Measurements from ENCODE around the gene OR2B2.
"Not testable (repeated sequence)": the region's sequence is repeated elsewhere in the genome, so short reads cannot be mapped to it uniquely, and the experiment has no call there.

The OR2B2 gene

GRCh38 chr6:27951040-27951439, 38.8 kb upstream of the OR2B2 start:
- TF ChIP-seq, protein P1, sequence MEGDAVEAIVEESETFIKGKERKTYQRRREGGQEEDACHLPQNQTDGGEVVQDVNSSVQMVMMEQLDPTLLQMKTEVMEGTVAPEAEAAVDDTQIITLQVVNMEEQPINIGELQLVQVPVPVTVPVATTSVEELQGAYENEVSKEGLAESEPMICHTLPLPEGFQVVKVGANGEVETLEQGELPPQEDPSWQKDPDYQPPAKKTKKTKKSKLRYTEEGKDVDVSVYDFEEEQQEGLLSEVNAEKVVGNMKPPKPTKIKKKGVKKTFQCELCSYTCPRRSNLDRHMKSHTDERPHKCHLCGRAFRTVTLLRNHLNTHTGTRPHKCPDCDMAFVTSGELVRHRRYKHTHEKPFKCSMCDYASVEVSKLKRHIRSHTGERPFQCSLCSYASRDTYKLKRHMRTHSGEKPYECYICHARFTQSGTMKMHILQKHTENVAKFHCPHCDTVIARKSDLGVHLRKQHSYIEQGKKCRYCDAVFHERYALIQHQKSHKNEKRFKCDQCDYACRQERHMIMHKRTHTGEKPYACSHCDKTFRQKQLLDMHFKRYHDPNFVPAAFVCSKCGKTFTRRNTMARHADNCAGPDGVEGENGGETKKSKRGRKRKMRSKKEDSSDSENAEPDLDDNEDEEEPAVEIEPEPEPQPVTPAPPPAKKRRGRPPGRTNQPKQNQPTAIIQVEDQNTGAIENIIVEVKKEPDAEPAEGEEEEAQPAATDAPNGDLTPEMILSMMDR (IDR thresholded peaks at IDR 0.05; ENCODE audit: low read length) = no peak
- no peak for TF ChIP-seq EZH2 (IDR thresholded peaks at IDR 0.05; ENCODE audit: borderline replicate concordance, low read length)
- H3K27ac ChIP-seq (ENCODE audit: low read depth, low read length, poor library complexity, severe bottlenecking) = no peak overlapping the region
- no peaks in the 10 kb centered on the region for H3K27me3 ChIP-seq (ENCODE audit: insufficient read depth, low read length)

GRCh38 chr6:27948237-27948636, 36.0 kb upstream of the OR2B2 start:
- no peaks in the 10 kb centered on the region for H4K20me1 ChIP-seq (ENCODE audit: insufficient read depth, low read length)
- no peaks in the 10 kb centered on the region for H3K36me3 ChIP-seq (ENCODE audit: insufficient read depth, low read length)
- TF ChIP-seq, protein P1 (IDR thresholded peaks at IDR 0.05; ENCODE audit: low read length) = no peak

More at GRCh38 chr6:27951040-27951439, 38.8 kb upstream of the OR2B2 start:
- H3K4me3 ChIP-seq (ENCODE audit: low read depth, low read length, poor library complexity, severe bottlenecking) = no peak overlapping the region
- H3K36me3 ChIP-seq (ENCODE audit: insufficient read depth, low read length) = no peaks in the 10 kb centered on the region
- H3K9me2 ChIP-seq (ENCODE audit: low read depth, low read length) = no peaks in the 10 kb centered on the region
- no peak overlapping the region for H3K4me2 ChIP-seq (ENCODE audit: low read length)
- no peaks in the 10 kb centered on the region for H3F3A ChIP-seq (ENCODE audit: insufficient read depth, low read length)
- no peaks in the 10 kb centered on the region for H3K9me3 ChIP-seq (ENCODE audit: low read length)
- H4K20me1 ChIP-seq (ENCODE audit: insufficient read depth, low read length) = no peaks in the 10 kb centered on the region
- no peak overlapping the region for H3K9ac ChIP-seq (ENCODE audit: low read length)
- H2AFZ ChIP-seq (ENCODE audit: low read length) = no peak overlapping the region
- H3K4me1 ChIP-seq (ENCODE audit: insufficient read depth, low read length, severe bottlenecking) = no peaks in the 10 kb centered on the region
- H3K79me2 ChIP-seq (ENCODE audit: insufficient read depth, low read length) = no peaks in the 10 kb centered on the region

GRCh38 chr6:27943072-27943471, 30.9 kb upstream of the OR2B2 start:
- not testable (repeated sequence) for H3K9ac ChIP-seq (ENCODE audit: low read length); H4K20me1 ChIP-seq (ENCODE audit: insufficient read depth, low read length); H2AFZ ChIP-seq (ENCODE audit: low read length); H3K9me3 ChIP-seq (ENCODE audit: low read length); H3K4me2 ChIP-seq (ENCODE audit: low read length); H3K79me2 ChIP-seq (ENCODE audit: insufficient read depth, low read length); H3F3A ChIP-seq (ENCODE audit: insufficient read depth, low read length); H3K9me2 ChIP-seq (ENCODE audit: low read depth, low read length); H3K4me1 ChIP-seq (ENCODE audit: insufficient read depth, low read length, severe bottlenecking); H3K4me3 ChIP-seq (ENCODE audit: low read depth, low read length, poor library complexity, severe bottlenecking); H3K36me3 ChIP-seq (ENCODE audit: insufficient read depth, low read length); H3K27ac ChIP-seq (ENCODE audit: low read depth, low read length, poor library complexity, severe bottlenecking); H3K27me3 ChIP-seq (ENCODE audit: insufficient read depth, low read length)

More at GRCh38 chr6:27948237-27948636, 36.0 kb upstream of the OR2B2 start:
- H3K4me3 ChIP-seq (ENCODE audit: low read depth, low read length, poor library complexity, severe bottlenecking) = no peak overlapping the region
- no peak overlapping the region for H3K9ac ChIP-seq (ENCODE audit: low read length)
- H2AFZ ChIP-seq (ENCODE audit: low read length) = no peak overlapping the region
- H3K79me2 ChIP-seq (ENCODE audit: insufficient read depth, low read length) = no peaks in the 10 kb centered on the region
- no peak overlapping the region for H3K27ac ChIP-seq (ENCODE audit: low read depth, low read length, poor library complexity, severe bottlenecking)
- no peaks in the 10 kb centered on the region for H3K9me2 ChIP-seq (ENCODE audit: low read depth, low read length)
- no peaks in the 10 kb centered on the region for H3K27me3 ChIP-seq (ENCODE audit: insufficient read depth, low read length)
- H3K4me1 ChIP-seq (ENCODE audit: insufficient read depth, low read length, severe bottlenecking) = no peaks in the 10 kb centered on the region
- H3F3A ChIP-seq (ENCODE audit: insufficient read depth, low read length) = no peaks in the 10 kb centered on the region
- H3K9me3 ChIP-seq (ENCODE audit: low read length) = no peaks in the 10 kb centered on the region
- no peak overlapping the region for H3K4me2 ChIP-seq (ENCODE audit: low read length)

- H3K4me2 ChIP-seq (ENCODE audit: low read length) = no peak overlapping the region
- H3K4me3 ChIP-seq (ENCODE audit: low read depth, low read length, poor library complexity, severe bottlenecking) = no peak overlapping the region
- H3K36me3 ChIP-seq (ENCODE audit: insufficient read depth, low read length) = no peaks in the 10 kb centered on the region
- H3K9me2 ChIP-seq (ENCODE audit: low read depth, low read length) = no peaks in the 10 kb centered on the region
- no peaks in the 10 kb centered on the region for H3K79me2 ChIP-seq (ENCODE audit: insufficient read depth, low read length)
- H3F3A ChIP-seq (ENCODE audit: insufficient read depth, low read length) = no peaks in the 10 kb centered on the region
- no peaks in the 10 kb centered on the region for H3K9me3 ChIP-seq (ENCODE audit: low read length)
- H4K20me1 ChIP-seq (ENCODE audit: insufficient read depth, low read length) = no peaks in the 10 kb centered on the region
- H2AFZ ChIP-seq (ENCODE audit: low read length) = no peak overlapping the region
- no peak for TF ChIP-seq EZH2 (IDR thresholded peaks at IDR 0.05; ENCODE audit: borderline replicate concordance, low read length)
- TF ChIP-seq, protein P1 (IDR thresholded peaks at IDR 0.05; ENCODE audit: low read length) = no peak
- no peaks in the 10 kb centered on the region for H3K4me1 ChIP-seq (ENCODE audit: insufficient read depth, low read length, severe bottlenecking)
- no peaks in the 10 kb centered on the region for H3K27me3 ChIP-seq (ENCODE audit: insufficient read depth, low read length)
- H3K27ac ChIP-seq (ENCODE audit: low read depth, low read length, poor library complexity, severe bottlenecking) = no peak overlapping the region
- no peak overlapping the region for H3K9ac ChIP-seq (ENCODE audit: low read length)
These were observed 28.6 kb upstream of the OR2B2 start for GRCh38 chr6:27940766-27941165.
